Measurements from ENCODE around the gene RRP1B.
A peak's percentile ranks its signal among the peaks of the same experiment; 100 is the strongest.

The RRP1B gene

GRCh38 chr21:43728467-43729390 is 69.4 kb downstream of the RRP1B start:
- peak; percentile 98 for DNase-seq

GRCh38 chr21:43731476-43731875 is 72.1 kb downstream of the RRP1B start:
- no peak for DNase-seq

- DNase-seq, result no peak
Observed at GRCh38 chr21:43731891-43732711, 72.7 kb downstream of the RRP1B start.

- no peak for DNase-seq
Observed at GRCh38 chr21:43733060-43733459, 73.7 kb downstream of the RRP1B start.

- DNase-seq, result no peak
Observed at GRCh38 chr21:43733529-43734071, 74.2 kb downstream of the RRP1B start.

GRCh38 chr21:43734131-43734927 is 75.0 kb downstream of the RRP1B start:
- DNase-seq, result no peak

GRCh38 chr21:43734928-43735229 is 75.5 kb downstream of the RRP1B start:
- peak; percentile 70 for DNase-seq

- no peak for DNase-seq
Observed at GRCh38 chr21:43735236-43736091, 76.1 kb downstream of the RRP1B start.

GRCh38 chr21:43736224-43736883 is 77.0 kb downstream of the RRP1B start:
- DNase-seq, result no peak

- DNase-seq, result no peak
Observed at GRCh38 chr21:43737158-43737950, 78.0 kb downstream of the RRP1B start.

- DNase-seq, result no peak
Observed at GRCh38 chr21:43739621-43740435, 80.5 kb downstream of the RRP1B start.

- DNase-seq, result peak; percentile 85
Observed at GRCh38 chr21:43740497-43741156, 81.3 kb downstream of the RRP1B start.

- DNase-seq, result no peak
Observed at GRCh38 chr21:43741423-43742096, 82.2 kb downstream of the RRP1B start.

- no peak for DNase-seq
Observed at GRCh38 chr21:43743947-43744346, 84.6 kb downstream of the RRP1B start.

GRCh38 chr21:43744725-43745124 is 85.4 kb downstream of the RRP1B start:
- no peak for DNase-seq
